ENCODE data around the gene GLOD5.

The GLOD5 gene

DNA sequence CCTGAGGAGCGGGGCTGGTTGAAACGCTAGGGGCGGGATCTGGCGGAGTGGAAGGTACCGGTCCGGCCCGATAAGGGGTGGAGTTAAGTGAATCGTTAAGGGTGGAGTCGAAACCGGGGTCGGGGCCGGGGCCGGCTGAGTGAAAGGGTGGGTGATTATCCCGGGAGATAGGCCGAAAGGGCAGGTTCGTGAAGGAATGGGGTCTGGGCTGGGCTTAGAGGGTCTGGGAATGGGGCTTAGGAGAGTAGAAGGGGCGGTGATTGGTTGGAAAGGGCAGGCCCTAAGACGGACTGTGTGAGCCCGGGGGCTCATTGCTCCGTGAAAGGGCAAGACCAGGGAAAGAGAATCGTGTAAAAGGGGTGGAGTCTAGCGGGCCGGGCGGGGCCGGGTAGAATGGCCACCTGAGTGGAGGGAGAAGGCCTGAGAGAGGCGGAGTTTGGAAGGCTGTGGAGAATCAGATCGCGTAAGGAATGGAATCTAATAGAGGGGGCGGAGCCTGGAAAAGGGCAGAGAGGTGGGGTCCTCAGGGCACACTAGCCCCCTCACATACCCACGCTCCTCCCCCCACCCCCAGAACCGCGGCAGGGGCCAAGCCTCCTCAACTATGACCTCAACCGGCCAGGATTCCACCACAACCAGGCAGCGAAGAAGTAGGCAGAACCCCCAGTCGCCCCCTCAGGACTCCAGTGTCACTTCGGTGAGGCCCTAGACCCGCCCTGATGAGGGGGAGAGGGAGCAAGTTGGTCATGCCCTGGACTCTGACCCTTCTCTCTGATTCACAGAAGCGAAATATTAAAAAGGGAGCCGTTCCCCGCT lies 40.8 kb downstream of the GLOD5 start (continued):
- TF ChIP-seq, protein P1, sequence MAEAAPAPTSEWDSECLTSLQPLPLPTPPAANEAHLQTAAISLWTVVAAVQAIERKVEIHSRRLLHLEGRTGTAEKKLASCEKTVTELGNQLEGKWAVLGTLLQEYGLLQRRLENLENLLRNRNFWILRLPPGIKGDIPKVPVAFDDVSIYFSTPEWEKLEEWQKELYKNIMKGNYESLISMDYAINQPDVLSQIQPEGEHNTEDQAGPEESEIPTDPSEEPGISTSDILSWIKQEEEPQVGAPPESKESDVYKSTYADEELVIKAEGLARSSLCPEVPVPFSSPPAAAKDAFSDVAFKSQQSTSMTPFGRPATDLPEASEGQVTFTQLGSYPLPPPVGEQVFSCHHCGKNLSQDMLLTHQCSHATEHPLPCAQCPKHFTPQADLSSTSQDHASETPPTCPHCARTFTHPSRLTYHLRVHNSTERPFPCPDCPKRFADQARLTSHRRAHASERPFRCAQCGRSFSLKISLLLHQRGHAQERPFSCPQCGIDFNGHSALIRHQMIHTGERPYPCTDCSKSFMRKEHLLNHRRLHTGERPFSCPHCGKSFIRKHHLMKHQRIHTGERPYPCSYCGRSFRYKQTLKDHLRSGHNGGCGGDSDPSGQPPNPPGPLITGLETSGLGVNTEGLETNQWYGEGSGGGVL (tag by site-specific recombination; IDR thresholded peaks at IDR 0.05) = peak; percentile 10; the same call in 1 of the 2 replicates
- TF ChIP-seq, protein P2, sequence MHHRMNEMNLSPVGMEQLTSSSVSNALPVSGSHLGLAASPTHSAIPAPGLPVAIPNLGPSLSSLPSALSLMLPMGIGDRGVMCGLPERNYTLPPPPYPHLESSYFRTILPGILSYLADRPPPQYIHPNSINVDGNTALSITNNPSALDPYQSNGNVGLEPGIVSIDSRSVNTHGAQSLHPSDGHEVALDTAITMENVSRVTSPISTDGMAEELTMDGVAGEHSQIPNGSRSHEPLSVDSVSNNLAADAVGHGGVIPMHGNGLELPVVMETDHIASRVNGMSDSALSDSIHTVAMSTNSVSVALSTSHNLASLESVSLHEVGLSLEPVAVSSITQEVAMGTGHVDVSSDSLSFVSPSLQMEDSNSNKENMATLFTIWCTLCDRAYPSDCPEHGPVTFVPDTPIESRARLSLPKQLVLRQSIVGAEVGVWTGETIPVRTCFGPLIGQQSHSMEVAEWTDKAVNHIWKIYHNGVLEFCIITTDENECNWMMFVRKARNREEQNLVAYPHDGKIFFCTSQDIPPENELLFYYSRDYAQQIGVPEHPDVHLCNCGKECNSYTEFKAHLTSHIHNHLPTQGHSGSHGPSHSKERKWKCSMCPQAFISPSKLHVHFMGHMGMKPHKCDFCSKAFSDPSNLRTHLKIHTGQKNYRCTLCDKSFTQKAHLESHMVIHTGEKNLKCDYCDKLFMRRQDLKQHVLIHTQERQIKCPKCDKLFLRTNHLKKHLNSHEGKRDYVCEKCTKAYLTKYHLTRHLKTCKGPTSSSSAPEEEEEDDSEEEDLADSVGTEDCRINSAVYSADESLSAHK (tag by site-specific recombination; IDR thresholded peaks at IDR 0.05) = no peak
- TF ChIP-seq, protein P3, sequence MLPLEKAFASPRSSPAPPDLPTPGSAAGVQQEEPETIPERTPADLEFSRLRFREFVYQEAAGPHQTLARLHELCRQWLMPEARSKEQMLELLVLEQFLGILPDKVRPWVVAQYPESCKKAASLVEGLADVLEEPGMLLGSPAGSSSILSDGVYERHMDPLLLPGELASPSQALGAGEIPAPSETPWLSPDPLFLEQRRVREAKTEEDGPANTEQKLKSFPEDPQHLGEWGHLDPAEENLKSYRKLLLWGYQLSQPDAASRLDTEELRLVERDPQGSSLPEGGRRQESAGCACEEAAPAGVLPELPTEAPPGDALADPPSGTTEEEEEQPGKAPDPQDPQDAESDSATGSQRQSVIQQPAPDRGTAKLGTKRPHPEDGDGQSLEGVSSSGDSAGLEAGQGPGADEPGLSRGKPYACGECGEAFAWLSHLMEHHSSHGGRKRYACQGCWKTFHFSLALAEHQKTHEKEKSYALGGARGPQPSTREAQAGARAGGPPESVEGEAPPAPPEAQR (tag by site-specific recombination; IDR thresholded peaks at IDR 0.05) = no peak
- TF ChIP-seq ZNF785 (tag by site-specific recombination; IDR thresholded peaks at IDR 0.05) = no peak
- peak; percentile 75; the same call in 1 of the 2 replicates for TF ChIP-seq ZBTB20 (tag by site-specific recombination; IDR thresholded peaks at IDR 0.05)
- no peak for TF ChIP-seq ZNF792 (tag by site-specific recombination; IDR thresholded peaks at IDR 0.05)
- no peak for TF ChIP-seq ZNF174 (tag by site-specific recombination; IDR thresholded peaks at IDR 0.05)
- TF ChIP-seq ZNF114 (tag by site-specific recombination; IDR thresholded peaks at IDR 0.05) = no peak
- no peak for TF ChIP-seq ZNF157 (tag by site-specific recombination; IDR thresholded peaks at IDR 0.05)
- TF ChIP-seq, protein P4, sequence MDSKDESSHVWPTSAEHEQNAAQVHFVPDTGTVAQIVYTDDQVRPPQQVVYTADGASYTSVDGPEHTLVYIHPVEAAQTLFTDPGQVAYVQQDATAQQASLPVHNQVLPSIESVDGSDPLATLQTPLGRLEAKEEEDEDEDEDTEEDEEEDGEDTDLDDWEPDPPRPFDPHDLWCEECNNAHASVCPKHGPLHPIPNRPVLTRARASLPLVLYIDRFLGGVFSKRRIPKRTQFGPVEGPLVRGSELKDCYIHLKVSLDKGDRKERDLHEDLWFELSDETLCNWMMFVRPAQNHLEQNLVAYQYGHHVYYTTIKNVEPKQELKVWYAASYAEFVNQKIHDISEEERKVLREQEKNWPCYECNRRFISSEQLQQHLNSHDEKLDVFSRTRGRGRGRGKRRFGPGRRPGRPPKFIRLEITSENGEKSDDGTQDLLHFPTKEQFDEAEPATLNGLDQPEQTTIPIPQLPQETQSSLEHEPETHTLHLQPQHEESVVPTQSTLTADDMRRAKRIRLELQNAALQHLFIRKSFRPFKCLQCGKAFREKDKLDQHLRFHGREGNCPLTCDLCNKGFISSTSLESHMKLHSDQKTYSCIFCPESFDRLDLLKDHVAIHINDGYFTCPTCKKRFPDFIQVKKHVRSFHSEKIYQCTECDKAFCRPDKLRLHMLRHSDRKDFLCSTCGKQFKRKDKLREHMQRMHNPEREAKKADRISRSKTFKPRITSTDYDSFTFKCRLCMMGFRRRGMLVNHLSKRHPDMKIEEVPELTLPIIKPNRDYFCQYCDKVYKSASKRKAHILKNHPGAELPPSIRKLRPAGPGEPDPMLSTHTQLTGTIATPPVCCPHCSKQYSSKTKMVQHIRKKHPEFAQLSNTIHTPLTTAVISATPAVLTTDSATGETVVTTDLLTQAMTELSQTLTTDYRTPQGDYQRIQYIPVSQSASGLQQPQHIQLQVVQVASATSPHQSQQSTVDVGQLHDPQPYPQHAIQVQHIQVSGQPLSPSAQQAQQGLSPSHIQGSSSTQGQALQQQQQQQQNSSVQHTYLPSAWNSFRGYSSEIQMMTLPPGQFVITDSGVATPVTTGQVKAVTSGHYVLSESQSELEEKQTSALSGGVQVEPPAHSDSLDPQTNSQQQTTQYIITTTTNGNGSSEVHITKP (tag by site-specific recombination; IDR thresholded peaks at IDR 0.05) = peak; percentile 90
- no peak for TF ChIP-seq OVOL3 (tag by site-specific recombination; IDR thresholded peaks at IDR 0.05)
- TF ChIP-seq SCRT2 (tag by site-specific recombination; IDR thresholded peaks at IDR 0.05) = no peak
- no peak for TF ChIP-seq ZNF133 (tag by site-specific recombination; IDR thresholded peaks at IDR 0.05)
- peak; percentile 79 for TF ChIP-seq ZBTB17 (tag by site-specific recombination; IDR thresholded peaks at IDR 0.05)
- TF ChIP-seq, protein P5, sequence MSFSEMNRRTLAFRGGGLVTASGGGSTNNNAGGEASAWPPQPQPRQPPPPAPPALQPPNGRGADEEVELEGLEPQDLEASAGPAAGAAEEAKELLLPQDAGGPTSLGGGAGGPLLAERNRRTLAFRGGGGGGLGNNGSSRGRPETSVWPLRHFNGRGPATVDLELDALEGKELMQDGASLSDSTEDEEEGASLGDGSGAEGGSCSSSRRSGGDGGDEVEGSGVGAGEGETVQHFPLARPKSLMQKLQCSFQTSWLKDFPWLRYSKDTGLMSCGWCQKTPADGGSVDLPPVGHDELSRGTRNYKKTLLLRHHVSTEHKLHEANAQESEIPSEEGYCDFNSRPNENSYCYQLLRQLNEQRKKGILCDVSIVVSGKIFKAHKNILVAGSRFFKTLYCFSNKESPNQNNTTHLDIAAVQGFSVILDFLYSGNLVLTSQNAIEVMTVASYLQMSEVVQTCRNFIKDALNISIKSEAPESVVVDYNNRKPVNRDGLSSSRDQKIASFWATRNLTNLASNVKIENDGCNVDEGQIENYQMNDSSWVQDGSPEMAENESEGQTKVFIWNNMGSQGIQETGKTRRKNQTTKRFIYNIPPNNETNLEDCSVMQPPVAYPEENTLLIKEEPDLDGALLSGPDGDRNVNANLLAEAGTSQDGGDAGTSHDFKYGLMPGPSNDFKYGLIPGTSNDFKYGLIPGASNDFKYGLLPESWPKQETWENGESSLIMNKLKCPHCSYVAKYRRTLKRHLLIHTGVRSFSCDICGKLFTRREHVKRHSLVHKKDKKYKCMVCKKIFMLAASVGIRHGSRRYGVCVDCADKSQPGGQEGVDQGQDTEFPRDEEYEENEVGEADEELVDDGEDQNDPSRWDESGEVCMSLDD (tag by site-specific recombination; IDR thresholded peaks at IDR 0.05) = no peak
- peak; percentile 81 for TF ChIP-seq EGR2 (tag by site-specific recombination; IDR thresholded peaks at IDR 0.05; ENCODE audit: low read depth)
- TF ChIP-seq ZNF292 (tag by site-specific recombination; IDR thresholded peaks at IDR 0.05; ENCODE audit: borderline replicate concordance, low read depth) = no peak
- peak; percentile 52; the same call in 1 of the 2 replicates for TF ChIP-seq KLF9 (tag by site-specific recombination; IDR thresholded peaks at IDR 0.05; ENCODE audit: low read depth)
- no peak for TF ChIP-seq ZNF707 (tag by site-specific recombination; IDR thresholded peaks at IDR 0.05)
- TF ChIP-seq, protein P6, sequence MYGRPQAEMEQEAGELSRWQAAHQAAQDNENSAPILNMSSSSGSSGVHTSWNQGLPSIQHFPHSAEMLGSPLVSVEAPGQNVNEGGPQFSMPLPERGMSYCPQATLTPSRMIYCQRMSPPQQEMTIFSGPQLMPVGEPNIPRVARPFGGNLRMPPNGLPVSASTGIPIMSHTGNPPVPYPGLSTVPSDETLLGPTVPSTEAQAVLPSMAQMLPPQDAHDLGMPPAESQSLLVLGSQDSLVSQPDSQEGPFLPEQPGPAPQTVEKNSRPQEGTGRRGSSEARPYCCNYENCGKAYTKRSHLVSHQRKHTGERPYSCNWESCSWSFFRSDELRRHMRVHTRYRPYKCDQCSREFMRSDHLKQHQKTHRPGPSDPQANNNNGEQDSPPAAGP (tag by site-specific recombination; IDR thresholded peaks at IDR 0.05) = peak; percentile 85
- TF ChIP-seq, protein P7, sequence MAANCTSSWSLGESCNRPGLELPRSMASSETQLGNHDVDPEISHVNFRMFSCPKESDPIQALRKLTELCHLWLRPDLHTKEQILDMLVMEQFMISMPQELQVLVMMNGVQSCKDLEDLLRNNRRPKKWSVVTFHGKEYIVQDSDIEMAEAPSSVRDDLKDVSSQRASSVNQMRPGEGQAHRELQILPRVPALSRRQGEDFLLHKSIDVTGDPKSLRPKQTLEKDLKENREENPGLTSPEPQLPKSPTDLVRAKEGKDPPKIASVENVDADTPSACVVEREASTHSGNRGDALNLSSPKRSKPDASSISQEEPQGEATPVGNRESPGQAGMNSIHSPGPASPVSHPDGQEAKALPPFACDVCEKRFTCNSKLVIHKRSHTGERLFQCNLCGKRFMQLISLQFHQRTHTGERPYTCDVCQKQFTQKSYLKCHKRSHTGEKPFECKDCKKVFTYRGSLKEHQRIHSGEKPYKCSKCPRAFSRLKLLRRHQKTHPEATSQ (tag by site-specific recombination; IDR thresholded peaks at IDR 0.05) = no peak
- no peak for TF ChIP-seq ZNF555 (tag by site-specific recombination; conservative IDR thresholded peaks at IDR 0.05)
- no peak for TF ChIP-seq ZSCAN23 (tag by site-specific recombination; IDR thresholded peaks at IDR 0.05)
- no peak for TF ChIP-seq GFI1B (tag by site-specific recombination; IDR thresholded peaks at IDR 0.05)

Data from HEK293 (cell line).